Measurements from ENCODE around the gene VOPP1.
A peak's percentile ranks its signal among the peaks of the same experiment; 100 is the strongest.

Gene VOPP1

DNA sequence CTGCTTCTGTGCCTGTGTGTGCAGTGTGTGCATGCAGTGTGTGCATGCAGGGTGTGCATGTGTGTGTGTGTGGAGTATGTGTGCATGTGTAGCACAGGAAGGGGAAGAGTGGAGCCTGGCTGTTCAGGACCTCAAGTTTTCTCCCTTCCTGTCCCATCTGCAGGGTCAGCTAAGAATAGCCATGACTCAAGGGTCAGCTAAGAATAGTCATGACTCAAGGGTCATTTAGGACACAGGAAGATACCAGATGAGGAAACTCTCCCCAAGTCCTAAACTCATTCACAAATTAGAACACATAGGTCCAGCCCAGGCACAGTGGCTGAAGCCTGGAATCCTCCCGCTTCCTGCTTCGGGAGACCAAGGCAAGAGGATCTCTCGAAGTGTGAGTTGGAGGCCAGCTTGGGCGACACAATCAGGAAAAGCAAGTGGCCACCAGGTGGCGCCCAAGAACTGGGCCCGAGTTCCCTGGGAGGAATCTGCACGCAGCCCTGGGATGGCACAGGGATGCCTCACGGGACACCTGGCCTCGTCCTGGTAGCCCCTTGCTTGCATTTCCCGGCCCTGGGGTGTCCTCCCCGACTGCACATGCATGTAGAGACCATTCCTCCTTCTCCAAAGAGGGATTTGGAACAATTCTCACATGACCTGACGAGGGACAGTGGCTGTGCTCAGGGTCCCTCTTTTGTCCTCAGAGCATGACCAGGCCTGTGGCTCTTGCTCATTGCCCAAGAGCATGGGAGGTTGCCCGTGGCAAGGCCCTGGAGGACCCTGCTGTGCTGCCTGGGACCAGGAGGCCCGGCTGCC is 21.4 kb upstream of the VOPP1 start:
- TF ChIP-seq, protein P1, sequence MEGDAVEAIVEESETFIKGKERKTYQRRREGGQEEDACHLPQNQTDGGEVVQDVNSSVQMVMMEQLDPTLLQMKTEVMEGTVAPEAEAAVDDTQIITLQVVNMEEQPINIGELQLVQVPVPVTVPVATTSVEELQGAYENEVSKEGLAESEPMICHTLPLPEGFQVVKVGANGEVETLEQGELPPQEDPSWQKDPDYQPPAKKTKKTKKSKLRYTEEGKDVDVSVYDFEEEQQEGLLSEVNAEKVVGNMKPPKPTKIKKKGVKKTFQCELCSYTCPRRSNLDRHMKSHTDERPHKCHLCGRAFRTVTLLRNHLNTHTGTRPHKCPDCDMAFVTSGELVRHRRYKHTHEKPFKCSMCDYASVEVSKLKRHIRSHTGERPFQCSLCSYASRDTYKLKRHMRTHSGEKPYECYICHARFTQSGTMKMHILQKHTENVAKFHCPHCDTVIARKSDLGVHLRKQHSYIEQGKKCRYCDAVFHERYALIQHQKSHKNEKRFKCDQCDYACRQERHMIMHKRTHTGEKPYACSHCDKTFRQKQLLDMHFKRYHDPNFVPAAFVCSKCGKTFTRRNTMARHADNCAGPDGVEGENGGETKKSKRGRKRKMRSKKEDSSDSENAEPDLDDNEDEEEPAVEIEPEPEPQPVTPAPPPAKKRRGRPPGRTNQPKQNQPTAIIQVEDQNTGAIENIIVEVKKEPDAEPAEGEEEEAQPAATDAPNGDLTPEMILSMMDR (conservative IDR thresholded peaks at IDR 0.05; ENCODE audit: low read depth, low read length), result peak; percentile 88
- Histone ChIP-seq H2AFZ (ENCODE audit: low read depth) (no peak overlapping the region), H3K4me3 (IDR thresholded peaks at IDR 0.05; ENCODE audit: insufficient read depth, low read depth, low read length) (no peak overlapping the region), H3K36me3 (ENCODE audit: insufficient read depth) (no peaks in the 10 kb centered on the region), H3K9ac (no peak overlapping the region), H3K4me2 (no peak overlapping the region), H3K4me1 (ENCODE audit: low read depth, poor library complexity, severe bottlenecking) (peaks cover 29% of the 10 kb centered on the region), H4K20me1 (ENCODE audit: insufficient read depth) (no peaks in the 10 kb centered on the region), H3K79me2 (ENCODE audit: insufficient read depth, low read depth) (no peaks in the 10 kb centered on the region), H3K27me3 (ENCODE audit: insufficient read depth, low read depth) (no peaks in the 10 kb centered on the region), H3K27ac (no peak overlapping the region)

DNA sequence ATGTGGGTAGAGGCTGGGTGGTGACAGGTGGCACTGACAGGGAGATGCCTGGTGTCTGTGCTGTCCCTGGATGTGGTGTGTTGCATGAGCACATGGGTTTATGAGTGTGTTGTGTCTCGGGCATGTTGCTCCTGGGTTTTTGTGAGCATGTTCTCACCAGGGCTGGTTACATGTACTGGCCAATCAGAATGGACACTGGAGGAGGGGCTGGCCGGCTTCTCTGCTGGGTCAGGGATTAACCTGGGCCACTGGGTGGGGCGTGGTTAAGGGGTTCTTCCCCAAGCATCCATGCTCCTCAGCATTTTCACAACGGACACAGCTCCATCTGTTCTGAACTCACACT is 20.8 kb upstream of the VOPP1 start:
- Histone ChIP-seq H4K20me1 (ENCODE audit: insufficient read depth) (no peaks in the 10 kb centered on the region), H3K27me3 (ENCODE audit: insufficient read depth, low read depth) (no peaks in the 10 kb centered on the region), H3K9ac (no peak overlapping the region), H2AFZ (ENCODE audit: low read depth) (no peak overlapping the region), H3K4me1 (ENCODE audit: low read depth, poor library complexity, severe bottlenecking) (peaks cover 25% of the 10 kb centered on the region), H3K79me2 (ENCODE audit: insufficient read depth, low read depth) (no peaks in the 10 kb centered on the region), H3K4me2 (no peak overlapping the region), H3K27ac (no peak overlapping the region), H3K36me3 (ENCODE audit: insufficient read depth) (no peaks in the 10 kb centered on the region), H3K4me3 (IDR thresholded peaks at IDR 0.05; ENCODE audit: insufficient read depth, low read depth, low read length) (no peak overlapping the region)
- TF ChIP-seq, protein P1 (conservative IDR thresholded peaks at IDR 0.05; ENCODE audit: low read depth, low read length), result no peak

DNA sequence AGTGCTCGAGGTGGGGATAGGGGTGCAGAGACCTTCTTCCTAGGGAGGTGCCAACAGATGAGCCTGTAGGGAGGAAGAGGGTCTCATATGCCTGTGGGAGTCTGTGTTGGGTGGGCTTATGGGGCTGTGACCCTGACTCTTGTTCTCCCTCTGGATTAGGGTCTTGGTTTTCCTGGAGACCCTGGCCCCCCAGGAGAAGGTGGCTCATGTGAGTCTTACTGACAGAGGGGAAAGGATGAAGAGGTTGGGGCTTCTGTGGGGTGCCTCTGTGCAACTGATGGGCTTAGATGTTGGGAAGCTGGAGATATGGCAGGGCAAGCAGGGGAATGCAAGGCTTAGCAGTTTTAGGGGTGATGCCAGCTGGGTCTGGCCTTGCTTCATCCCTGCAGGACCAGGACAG is 20.2 kb upstream of the VOPP1 start:
- Histone ChIP-seq H3K4me3 (IDR thresholded peaks at IDR 0.05; ENCODE audit: insufficient read depth, low read depth, low read length) (no peak overlapping the region), H3K9ac (no peak overlapping the region), H3K79me2 (ENCODE audit: insufficient read depth, low read depth) (no peaks in the 10 kb centered on the region), H3K27ac (no peak overlapping the region), H3K36me3 (ENCODE audit: insufficient read depth) (no peaks in the 10 kb centered on the region), H3K4me2 (no peak overlapping the region), H3K27me3 (ENCODE audit: insufficient read depth, low read depth) (no peaks in the 10 kb centered on the region), H2AFZ (ENCODE audit: low read depth) (no peak overlapping the region), H4K20me1 (ENCODE audit: insufficient read depth) (no peaks in the 10 kb centered on the region), H3K4me1 (ENCODE audit: low read depth, poor library complexity, severe bottlenecking) (peaks cover 19% of the 10 kb centered on the region)
- TF ChIP-seq, protein P1 (conservative IDR thresholded peaks at IDR 0.05; ENCODE audit: low read depth, low read length), result no peak

DNA sequence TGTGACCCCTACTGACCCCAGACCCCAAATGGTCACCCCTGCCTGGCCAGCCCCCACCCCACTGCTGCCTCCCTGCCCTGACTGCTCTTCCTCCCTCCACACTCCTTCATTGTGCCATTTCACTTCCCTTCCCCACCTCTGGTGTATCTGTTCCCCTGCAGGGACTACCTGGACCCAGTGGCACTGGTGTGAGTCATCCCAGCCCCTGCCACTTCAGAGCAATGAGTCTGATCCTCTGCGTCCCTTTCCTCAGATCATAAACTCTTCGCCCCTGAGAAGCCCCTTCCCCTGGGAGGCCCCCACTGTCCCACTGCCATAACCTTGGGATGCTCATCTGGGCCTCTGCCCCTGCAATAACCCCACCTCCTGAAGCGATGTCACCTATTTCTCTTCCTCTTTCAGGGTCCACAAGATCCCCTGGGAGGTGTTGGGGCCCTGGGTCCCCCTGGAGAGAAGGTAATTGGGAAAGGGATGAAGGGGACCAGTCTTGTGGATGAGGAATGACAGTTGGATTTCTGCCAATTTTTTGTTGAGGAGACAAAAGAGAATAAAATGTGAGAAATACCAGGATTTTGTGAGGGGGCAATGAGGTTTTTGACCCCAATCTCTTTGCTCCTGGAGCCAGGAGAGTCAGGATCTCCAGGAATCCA is 19.1 kb upstream of the VOPP1 start:
- TF ChIP-seq, protein P1 (conservative IDR thresholded peaks at IDR 0.05; ENCODE audit: low read depth, low read length), result no peak
- Histone ChIP-seq H3K9ac (no peak overlapping the region), H3K79me2 (ENCODE audit: insufficient read depth, low read depth) (no peaks in the 10 kb centered on the region), H3K4me3 (IDR thresholded peaks at IDR 0.05; ENCODE audit: insufficient read depth, low read depth, low read length) (no peak overlapping the region), H3K4me1 (ENCODE audit: low read depth, poor library complexity, severe bottlenecking) (peaks cover 8% of the 10 kb centered on the region), H3K27ac (no peak overlapping the region), H3K4me2 (no peak overlapping the region), H2AFZ (ENCODE audit: low read depth) (no peak overlapping the region), H4K20me1 (ENCODE audit: insufficient read depth) (no peaks in the 10 kb centered on the region), H3K27me3 (ENCODE audit: insufficient read depth, low read depth) (no peaks in the 10 kb centered on the region), H3K36me3 (ENCODE audit: insufficient read depth) (no peaks in the 10 kb centered on the region)
